ENCODE measurements around the gene HOXA7.

The HOXA7 gene

GRCh38 chr7:27156508-27156898 lies at the start of gene HOXA7:
Gene HOXA7, minus strand, starts transcription at chr7:27156675. Its CDS starts 130 bp downstream, at chr7:27156545.
- no peaks in the 10 kb centered on the region for H3K36me3 ChIP-seq (ENCODE audit: control insufficient read depth, insufficient read depth, low read length)
- H3K27me3 ChIP-seq (replicated peaks; ENCODE audit: control insufficient read depth, insufficient read depth, low read length): peaks cover 2% of the 10 kb centered on the region
- TF ChIP-seq CTCF (IDR thresholded peaks at IDR 0.05; ENCODE audit: insufficient read depth, low read length, poor library complexity, severe bottlenecking): no peak
- H3K4me3 ChIP-seq (replicated peaks; ENCODE audit: low read depth, low read length): peak within 1 kb of the TSS; percentile 45
- DNase-seq (ENCODE audit: extremely low read depth, insufficient read length): no peak

- DNase-seq (ENCODE audit: extremely low read depth, insufficient read length): no peak
- Histone ChIP-seq H3K27me3 (replicated peaks; ENCODE audit: control insufficient read depth, insufficient read depth, low read length) (peaks cover 5% of the 10 kb centered on the region), H3K4me3 (replicated peaks; ENCODE audit: low read depth, low read length) (no peak overlapping the region)
Measured at GRCh38 chr7:27205325-27206280, 49.1 kb upstream of the HOXA7 start.

GRCh38 chr7:27204851-27205322 lies 48.4 kb upstream of the HOXA7 start:
- no peaks in the 10 kb centered on the region for H3K36me3 ChIP-seq (ENCODE audit: control insufficient read depth, insufficient read depth, low read length)
- peaks cover 6% of the 10 kb centered on the region for H3K27me3 ChIP-seq (replicated peaks; ENCODE audit: control insufficient read depth, insufficient read depth, low read length)
- TF ChIP-seq CTCF (IDR thresholded peaks at IDR 0.05; ENCODE audit: insufficient read depth, low read length, poor library complexity, severe bottlenecking): no peak
- no peak for DNase-seq (ENCODE audit: extremely low read depth, insufficient read length)
- H3K4me3 ChIP-seq (replicated peaks; ENCODE audit: low read depth, low read length): no peak overlapping the region

More at GRCh38 chr7:27205325-27206280, 49.1 kb upstream of the HOXA7 start:
- H3K36me3 ChIP-seq (ENCODE audit: control insufficient read depth, insufficient read depth, low read length): no peaks in the 10 kb centered on the region
- TF ChIP-seq CTCF (IDR thresholded peaks at IDR 0.05; ENCODE audit: insufficient read depth, low read length, poor library complexity, severe bottlenecking): no peak

GRCh38 chr7:27203964-27204594 lies 47.6 kb upstream of the HOXA7 start:
- no peak for DNase-seq (ENCODE audit: extremely low read depth, insufficient read length)
- TF ChIP-seq CTCF (IDR thresholded peaks at IDR 0.05; ENCODE audit: insufficient read depth, low read length, poor library complexity, severe bottlenecking): no peak
- no peak overlapping the region for H3K4me3 ChIP-seq (replicated peaks; ENCODE audit: low read depth, low read length)

GRCh38 chr7:27203365-27203953 lies 47.0 kb upstream of the HOXA7 start:
- no peak overlapping the region for H3K4me3 ChIP-seq (replicated peaks; ENCODE audit: low read depth, low read length)

More at GRCh38 chr7:27203964-27204594, 47.6 kb upstream of the HOXA7 start:
- H3K36me3 ChIP-seq (ENCODE audit: control insufficient read depth, insufficient read depth, low read length): no peaks in the 10 kb centered on the region
- H3K27me3 ChIP-seq (replicated peaks; ENCODE audit: control insufficient read depth, insufficient read depth, low read length): peaks cover 6% of the 10 kb centered on the region

More at GRCh38 chr7:27203365-27203953, 47.0 kb upstream of the HOXA7 start:
- H3K27me3 ChIP-seq (replicated peaks; ENCODE audit: control insufficient read depth, insufficient read depth, low read length): peaks cover 9% of the 10 kb centered on the region
- no peak for DNase-seq (ENCODE audit: extremely low read depth, insufficient read length)
- TF ChIP-seq CTCF (IDR thresholded peaks at IDR 0.05; ENCODE audit: insufficient read depth, low read length, poor library complexity, severe bottlenecking): no peak
- no peaks in the 10 kb centered on the region for H3K36me3 ChIP-seq (ENCODE audit: control insufficient read depth, insufficient read depth, low read length)
